ENCODE results near the gene C17orf114.
A peak's percentile ranks its signal among the peaks of the same experiment; 100 is the strongest.
"Not testable (repeated sequence)": the region's sequence is repeated elsewhere in the genome, so short reads cannot be mapped to it uniquely, and the experiment has no call there.

Gene C17orf114

DNA sequence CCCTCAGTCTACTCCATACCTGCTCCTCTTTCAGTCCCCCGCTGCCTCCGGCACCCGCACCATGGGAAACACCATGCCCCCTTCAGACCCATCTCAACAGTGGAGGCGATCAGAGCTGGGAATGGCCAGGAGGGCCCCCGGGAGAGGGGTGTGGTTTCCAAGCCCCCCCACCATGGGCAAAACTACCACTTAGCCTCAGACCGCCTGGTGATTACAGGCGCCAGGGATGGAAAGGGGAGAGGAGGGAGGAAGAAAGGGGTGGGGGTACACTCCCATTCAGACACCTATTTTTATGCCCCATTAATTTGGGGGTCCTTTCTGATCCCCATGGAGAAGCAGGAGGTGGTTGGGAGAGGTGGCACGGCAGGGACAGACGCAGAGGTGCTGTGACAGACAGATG is at the start of gene C17orf114:
Gene C17orf114 (minus strand): TSS at position 101 of the 400 bp plus-strand sequence.
- no peak for DNase-seq

DNA sequence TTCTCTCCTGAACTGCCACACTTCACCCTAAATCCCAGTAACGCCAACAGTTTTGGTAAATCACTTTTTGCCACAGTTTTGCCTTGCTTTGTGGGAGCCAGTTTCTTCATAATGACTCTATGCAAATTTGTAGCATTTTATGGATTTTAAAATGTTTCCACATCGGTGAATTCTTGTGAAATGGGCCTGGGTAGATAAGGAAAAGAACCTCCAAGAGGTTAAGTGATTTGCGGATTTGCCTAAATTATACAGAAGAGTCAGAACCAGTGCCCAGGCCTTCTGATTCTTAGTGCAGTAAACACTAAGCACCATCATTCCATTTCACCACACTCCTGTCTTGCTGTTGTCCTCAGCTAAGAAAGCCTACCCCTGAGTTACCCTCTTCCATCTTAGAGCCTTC is 49.0 kb upstream of the C17orf114 start:
- no peak for DNase-seq

DNA sequence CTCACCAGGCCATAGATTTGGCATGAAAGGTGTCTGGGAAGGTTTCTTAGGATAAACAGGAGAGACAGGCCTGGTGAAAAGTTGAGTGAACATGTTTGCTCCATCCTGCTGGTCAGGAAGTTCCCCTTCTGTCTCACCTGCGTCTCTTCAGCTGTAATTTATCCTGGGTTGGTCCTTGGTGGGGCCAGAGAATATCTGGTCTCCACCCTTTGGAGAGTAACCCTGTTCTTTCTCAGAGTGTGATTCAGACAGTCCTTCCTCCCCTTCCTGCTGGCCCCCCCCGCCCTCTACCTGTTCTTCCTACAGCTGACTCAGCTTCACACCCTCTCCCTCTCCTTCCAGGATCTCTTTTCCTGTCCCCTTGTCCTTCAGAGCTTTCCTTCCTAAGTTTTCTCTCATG is 48.1 kb upstream of the C17orf114 start:
- DNase-seq, result no peak

DNA sequence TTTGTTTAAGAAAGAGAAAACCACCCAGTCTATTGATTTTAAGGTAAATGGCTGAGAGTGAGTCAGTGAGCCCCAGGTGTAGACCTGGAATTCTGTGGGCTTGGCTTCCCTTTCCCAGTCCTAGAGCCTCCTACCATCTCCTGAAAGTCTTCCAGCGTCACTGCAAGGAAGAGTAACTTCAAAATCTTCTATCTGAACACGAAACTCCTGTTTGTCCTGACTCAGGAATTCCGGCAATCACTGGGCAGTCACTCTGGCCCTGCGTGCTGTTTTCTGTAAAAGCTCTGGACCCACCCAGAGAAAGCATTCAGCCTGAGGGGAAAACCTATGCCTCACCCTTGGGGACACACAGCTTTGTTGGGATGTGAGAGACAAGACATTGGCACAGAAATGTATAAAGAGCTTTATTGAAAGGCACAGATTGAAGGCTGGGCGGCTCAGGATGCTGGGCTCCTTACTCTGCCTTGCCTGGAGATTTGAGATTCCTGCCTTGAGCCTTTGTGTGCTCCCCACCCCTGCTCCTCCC is 46.9 kb upstream of the C17orf114 start:
- no peak for DNase-seq

DNA sequence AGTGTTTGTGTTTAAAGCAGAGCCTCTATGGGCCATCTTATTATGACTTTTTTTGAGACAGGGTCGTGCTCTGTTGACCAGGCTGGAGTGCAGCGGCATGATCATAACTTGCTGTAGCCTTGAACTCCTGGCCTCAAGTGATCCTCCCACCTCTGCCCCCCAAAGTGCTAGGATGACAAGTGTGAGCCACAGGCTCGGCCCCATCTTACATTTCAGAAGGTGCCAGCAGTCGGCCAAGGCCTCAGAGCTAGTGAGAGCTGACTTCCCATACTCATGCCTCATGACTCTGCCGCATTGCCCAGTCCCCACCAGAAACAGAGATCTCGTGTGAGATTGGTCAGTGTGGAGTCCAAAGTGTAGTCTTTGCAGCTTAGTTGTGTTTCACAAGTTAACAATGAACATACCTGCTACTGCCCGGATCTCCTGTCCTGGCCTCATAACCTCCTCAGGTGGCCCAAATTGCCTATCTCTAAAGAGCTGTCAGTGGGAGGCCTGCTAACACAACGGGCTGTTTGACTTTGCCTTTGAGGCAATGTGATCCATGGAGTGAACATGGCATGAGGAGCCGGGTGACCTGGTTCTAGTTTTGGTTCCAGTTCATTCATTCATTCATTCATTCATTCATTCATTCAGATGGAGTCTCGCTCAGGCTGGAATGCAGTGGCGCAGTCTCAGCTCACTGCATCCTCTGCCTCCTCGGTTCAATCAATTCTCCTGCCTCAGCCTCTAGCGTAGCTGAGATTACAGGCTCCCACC is 44.7 kb upstream of the C17orf114 start:
- no peak for DNase-seq

DNA sequence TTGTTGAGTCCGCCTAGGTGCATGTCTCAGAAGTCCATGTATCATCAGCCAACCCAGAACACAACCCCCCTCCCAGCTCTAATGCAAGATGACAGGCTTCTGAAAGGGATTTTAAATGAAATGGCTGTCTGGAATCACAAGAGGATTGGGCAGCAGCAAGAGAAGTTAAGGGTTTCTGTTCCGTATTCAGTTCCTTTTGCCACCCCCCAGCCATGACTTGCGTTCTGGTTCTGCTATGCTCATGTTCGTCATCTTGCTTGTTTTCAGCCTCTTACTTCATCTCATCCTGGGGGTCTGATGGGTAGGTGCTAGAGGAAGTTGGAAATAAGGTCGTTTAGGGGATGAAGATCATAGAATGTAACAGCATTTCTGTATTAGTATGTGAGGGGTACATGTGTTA is 43.0 kb upstream of the C17orf114 start:
- DNase-seq, result no peak

DNA sequence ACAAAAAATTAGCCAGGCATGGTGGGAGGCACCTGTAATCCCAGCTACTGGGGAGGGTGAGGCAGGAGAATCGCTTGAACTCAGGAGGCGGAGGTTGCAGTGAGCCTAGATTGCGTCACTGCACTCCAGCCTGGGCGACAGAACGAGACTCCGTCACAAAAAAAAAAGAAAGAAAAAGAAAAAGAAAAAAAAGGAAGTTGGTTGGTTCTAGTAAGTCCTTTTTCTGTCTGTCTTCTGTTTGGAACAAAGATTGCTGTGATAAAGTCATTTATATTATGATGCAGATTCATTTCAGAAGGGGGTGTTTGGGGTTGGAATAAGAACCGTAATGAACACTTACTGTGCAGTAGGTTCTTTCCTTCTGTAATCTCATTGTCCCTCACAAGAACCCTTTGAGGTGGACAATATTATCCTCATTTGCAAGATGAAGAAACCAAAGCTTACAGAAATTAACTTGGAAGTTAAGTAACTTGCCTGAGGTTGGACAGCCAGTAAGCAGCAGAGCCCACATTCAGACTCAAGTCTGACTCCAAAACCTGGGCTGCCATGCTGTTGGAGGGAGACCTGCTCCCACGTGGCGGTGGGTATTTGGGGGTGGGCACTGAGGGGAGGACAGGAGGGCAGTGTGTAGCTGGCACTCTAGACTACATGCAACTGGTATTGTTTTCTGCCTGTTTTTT is 41.3 kb upstream of the C17orf114 start:
- no peak for DNase-seq

DNA sequence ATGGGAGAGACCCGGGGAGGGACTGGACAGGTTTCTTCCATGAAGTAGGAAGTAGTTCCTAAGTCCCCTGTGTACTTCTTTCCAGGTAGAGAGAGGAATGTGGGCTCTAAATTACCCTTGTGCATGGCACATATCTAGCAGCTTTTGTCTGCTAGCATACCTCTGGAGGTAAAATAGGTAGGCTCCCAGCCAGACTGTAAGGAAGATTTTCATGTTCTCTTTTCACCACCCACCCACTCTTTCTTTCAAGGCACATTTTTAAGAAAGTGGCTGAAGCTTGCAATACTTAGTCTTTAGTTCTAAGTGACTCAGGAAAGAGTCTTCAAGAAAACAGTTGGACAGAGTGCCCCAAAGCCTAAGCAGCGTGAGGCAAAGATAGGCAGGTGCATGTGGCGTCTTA is 40.2 kb upstream of the C17orf114 start:
- no peak for DNase-seq

DNA sequence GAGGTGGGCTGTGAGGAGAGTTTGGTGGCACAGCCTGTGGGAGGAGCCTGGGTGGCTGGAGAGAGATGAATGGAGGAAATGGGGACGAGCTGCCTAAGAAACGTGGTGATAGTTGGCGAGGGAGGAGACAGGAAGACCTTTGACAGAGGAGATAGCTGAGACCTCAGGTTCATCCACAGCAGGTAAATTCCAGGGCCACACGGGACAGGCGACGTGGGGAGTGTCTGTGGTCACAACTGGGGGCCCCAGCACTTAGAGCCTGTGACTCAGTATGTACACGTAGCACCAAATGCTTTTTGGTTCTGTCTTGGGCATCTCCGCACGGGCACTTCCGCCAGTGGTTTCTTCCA is 38.7 kb upstream of the C17orf114 start:
- DNase-seq, result no peak

DNA sequence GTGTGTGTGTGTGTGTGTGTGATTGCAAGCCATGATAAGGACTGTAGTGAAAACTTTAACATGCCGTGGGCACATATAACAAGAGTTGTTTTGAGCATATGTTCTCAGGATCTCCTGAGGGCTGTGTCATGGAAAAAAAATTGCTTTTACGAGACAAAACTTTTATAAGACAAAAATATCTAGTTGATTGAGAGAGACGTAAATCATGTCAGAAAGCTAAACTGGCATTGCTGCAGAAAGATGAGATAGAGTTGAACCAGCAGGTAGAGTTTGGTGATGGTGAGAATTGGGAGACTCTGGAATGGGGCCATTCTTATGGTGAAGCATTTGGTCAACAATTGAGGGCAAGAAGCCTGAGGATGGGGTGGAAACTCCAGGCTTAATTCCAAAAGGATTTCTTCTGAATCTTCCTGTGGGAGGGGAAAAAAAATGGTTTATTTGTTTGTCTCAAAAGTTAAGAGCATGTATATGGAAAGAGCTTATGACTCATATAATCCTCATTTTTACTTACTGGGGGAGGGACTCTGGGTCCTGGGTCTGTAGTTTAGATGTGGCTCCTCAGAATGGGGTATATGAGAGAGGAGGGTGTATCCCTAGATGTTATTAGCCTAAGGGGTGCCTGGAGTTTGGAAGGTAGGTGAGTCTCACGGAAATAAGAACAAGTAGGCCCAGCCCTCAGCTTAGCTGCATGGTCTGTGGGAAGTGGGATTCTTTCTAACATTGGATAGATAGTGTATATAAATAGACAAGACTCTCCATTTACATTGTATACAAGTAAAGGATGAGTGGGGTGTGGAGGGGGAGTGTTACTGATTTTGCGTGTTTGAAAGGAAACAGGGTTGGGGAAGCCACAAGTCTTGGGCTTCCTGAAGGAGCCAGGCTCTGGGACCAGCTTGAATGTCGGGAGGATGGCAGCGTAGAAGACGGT is 38.1 kb upstream of the C17orf114 start:
- no peak for DNase-seq

DNA sequence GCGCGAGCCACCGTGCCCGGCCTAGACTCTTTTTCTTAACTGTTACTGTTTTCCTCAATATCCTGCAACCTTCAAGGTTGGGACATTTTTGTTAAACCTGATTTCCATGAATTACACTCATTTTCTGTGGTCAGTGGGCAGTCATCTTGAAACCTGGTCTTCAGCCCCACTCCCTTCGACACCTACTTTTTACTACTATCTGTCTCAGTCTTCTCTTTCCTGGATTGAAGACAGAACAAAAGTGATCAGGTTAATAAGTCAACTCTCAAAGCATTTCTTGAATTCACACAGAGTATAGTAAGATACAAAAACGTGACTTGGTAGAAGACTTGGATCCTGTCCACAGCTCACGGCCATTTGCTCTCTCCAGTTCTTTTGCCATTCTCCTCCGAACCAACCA is 37.1 kb upstream of the C17orf114 start:
- no peak for DNase-seq

DNA sequence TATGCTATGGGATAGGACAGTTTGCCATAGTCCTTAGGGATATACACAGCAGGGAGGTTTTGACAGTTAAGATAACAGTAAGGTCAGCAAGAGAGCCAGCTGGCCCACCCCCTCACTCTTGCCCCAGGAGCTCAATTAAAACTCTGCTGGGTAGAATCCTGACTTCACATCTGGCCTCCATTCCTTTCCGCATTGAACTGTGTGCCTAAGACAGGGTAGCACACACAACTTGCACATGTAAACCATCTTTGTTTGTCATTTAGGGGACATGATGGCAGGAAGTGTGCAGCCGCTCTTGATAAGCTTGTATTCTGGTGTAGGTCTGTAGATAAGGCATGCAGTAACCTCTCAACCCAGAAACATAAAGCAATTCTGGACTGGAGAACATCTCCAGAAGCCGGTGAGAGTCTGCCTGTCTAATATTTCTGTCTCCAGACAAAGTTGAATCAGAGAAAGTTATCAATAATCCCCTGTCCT is 36.2 kb upstream of the C17orf114 start:
- no peak for DNase-seq

DNA sequence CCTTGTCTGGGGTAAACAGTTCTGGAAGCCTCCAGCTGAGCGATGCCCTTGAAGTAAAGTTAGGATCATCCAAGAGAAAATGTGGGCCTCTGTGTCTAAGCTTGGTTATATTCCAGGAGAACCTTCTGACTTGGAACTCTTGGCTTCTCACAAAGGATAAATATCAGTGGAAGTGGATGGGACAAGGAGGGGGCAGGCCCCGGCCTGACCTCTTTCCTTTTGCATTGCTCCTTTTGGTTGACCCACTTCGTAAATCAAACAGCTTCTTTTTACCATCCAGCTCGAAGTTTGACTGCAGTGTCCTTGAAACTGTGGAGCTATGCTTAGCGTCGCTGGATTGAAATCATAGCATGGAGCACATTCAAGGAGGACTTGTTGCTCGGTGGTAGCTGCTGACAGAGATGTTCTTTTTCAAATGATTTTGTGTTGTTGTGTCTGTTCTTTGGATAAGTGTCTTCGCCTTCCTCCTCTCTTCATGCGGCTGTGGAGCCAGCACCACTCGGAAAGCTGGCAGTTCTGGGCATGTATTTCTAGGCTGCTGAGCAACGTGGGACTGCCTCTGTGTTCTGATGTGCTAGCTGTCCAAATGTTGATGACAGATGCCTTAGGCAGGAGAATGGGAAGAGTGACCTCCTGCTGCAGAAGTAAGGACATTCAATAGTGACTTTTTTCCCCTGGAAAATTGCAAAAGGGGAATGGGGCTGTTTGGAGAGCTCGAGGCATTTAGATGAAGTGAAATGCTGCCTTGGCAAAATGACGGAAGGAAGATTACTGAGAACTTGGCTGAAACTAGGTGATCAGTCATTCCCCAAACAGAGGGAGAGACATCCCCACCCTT is 35.6 kb upstream of the C17orf114 start:
- no peak for DNase-seq

DNA sequence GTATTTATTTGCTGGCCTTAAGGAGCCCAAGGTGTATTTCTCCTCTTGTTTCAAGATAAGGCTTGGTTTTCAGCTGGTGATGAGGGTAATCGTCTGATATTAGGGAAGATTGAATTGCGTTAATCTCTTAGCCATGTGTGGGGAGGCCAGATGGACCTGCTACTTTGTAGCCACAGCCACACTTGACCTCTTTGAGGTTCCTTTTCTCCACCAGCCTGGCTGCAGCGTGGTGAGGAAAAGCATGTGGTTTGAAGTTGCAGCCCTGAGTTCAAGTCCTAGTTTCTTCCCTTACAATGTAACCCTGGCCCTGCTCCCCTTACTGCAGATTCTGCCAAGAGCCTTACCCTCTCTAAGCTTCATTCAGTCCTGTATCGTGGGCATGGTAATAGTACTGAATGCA is 34.1 kb upstream of the C17orf114 start:
- DNase-seq, result no peak

DNA sequence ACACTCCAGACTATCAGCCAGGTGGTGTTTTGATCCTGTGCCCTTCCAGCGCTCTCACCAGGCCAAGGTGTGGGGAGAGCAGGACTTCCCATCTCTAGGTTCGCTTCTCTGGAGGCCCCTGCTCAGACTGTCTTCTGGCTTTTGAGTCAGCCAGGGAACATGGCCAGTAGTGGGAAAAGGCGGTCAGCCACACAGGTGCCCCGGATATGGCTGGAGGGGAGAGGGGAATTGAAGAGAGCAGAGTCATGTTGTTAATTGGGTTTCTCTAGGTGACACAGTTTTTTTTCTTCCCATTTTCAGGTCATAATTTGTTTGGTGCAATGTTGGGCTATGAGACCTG is 32.5 kb upstream of the C17orf114 start:
- DNase-seq, result no peak

DNA sequence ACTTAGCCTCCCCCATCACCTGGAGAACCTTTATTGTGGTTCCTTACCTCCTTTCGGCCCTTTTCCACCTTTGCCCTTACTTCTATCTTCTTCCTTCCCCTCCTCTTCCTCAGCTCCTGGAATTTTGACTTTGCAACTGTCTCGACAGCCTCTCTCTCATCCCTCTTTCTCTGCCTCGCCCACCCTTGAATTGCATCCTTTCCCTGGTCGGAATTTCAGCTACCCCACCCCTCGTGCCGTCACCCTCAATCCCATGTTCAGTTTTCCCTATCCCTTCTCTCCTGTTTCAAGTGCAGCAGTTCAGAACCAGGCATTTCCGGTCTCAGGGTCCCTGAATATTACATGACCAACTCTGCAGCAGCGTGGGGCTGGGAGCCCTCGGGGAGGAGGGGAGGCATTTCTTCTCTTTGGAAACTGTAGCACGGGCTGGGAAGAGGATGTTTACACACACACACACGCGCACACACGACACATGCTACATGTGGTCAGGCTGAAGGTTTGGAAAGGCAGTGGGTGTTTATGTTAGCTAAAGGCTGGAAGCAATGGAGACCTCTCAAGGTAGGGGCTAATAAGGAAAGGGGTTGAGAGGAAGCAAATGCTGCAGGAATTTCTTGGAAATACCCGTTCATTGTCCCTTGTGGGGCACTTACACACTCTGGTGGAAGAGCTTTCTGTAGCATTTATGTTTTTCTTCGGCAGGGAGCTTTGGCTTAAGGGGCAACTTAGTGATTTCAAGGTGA is 32.0 kb upstream of the C17orf114 start:
- no peak for DNase-seq

DNA sequence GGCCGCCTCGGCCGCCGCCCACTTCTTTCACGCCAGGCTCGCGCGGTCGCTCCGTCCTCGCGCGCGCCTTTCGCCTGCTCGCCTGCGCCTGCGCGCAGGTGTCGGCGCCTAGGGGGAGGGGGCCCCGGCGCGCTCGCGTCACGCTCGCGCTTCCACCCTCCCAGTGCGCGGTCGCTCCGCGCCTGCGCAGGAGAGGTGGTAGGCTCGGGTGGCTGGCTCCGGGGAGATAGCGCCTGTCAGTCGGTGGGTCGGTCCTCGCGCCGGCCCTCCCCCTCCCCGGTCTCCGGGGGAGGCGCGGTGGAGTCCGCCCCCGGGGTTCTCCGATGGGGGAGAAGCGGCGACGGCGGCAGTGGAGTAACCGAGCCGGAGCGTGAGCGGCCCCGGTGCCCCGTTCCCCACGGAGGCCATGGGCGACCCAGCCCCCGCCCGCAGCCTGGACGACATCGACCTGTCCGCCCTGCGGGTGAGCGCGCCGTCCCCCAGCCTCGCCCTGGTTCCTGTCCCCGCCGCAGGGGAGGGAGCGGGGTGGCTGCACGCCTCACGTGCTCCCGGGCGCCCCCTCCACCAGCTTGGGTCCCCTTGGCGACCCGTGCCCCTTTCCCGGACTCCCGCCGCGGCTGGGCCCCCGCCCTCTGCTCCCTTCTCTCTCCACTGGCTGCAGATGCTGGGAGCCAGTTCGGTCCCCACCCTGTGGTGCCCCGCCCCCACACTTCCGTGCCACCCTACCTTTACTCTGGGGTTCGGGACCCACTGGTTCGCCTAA is 31.2 kb upstream of the C17orf114 start, which contains the start of gene MINK1:
Gene MINK1 (plus strand): TSS at position 163 of the 763 bp plus-strand sequence. CDS start 244 bp downstream, at position 407.
- peak; percentile 73 for DNase-seq

DNA sequence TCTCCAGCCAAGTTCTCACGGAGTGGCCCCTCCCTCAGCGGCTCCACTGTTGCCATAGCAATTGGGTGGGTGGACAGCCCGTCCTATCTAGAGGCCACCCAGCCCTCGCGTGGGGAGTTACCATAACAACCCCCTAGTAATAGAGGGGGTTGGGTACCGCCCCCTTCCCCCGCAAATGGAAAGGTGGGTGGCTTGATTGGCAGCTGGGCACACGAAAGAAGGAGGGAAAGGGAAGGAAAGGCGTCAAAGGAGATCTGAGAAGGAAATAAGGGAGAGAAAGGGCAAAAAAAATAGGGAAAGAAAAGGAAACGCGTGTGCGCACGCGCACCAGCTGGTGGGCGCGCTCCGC is 30.7 kb upstream of the C17orf114 start:
- not testable (repeated sequence) for DNase-seq

DNA sequence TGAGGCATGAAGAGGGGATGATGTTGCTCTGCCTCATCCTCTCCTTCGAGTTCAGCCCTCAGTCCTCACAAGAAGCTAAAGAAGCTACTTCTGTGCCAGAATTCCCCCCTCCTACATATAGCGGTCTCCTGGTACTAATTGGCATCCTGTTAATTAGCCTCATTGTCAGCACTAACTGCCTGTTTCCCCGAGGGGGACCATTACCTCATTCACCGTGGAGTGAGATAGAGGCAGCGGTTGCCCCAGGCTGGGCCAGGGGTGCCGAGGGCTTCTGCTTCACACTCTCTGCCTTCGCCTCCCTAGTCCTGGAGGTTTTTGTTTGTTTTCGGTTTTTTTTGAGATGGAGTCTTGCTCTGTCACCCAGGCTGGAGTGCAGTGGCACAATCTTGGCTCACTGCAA is 25.3 kb upstream of the C17orf114 start:
- no peak for DNase-seq

DNA sequence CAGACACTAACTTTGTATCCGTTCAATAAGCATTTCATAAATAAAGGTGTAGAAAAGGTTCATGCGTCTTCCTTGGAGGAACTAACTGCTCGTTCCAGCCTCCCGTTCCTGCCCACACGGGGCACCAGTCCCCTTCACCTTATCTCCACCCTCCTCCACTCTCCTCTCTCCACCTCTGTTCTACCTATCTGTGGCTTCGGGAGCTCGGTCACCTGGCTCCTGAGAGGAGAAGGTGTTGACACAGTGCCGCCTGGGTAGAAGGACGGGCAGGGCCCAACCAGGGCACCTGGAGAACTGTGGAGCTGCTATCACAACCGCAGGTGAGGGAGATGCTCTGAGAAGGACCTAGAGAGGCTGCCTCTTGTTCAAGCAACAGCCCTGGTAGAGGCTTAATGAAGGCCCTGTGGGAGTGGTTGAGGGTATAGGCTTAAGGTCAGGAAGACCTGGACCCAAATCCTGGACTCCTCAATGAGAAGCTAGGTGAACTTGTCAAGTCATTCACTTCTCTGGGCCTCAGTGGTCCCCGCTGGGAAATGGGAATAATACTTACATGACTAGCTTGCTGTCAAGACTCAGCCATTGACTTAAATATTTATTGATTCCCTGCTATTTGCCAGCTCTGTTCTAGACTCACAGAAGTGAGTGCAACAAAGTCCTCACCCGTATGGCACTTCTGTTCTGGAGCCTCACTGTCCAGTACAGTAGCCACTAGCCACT is 21.4 kb upstream of the C17orf114 start:
- DNase-seq, result no peak
